Hepatocyte (in vitro differentiated cells): ENCODE results near the gene SNX25. TPM values are rescaled to one million over a fixed set of nuclear protein-coding genes. Genes with fewer than 3 reads are reported as not detected.

Source experiments
- DNase-seq: peaks from one replicate; pipeline ENCODE4 v3.0.0-alpha.2; 2016; ENCODE audit warnings: low spot score
- H2AFZ ChIP-seq: fragments of 200-600 bp; sonication (generic); 2 replicates; pipeline ENCODE4 v1.6.0; 2016; ENCODE audit warnings: antibody characterized with exemption, mild to moderate bottlenecking
- H3K27ac ChIP-seq: fragments of 200-600 bp; sonication (generic); 2 replicates; pipeline ENCODE4 v1.5.1; 2016; ENCODE audit warnings: mild to moderate bottlenecking
- H3K27me3 ChIP-seq: fragments of 200-600 bp; sonication (generic); 2 replicates; pipeline ENCODE4 v1.6.1; 2016
- H3K36me3 ChIP-seq: fragments of 200-600 bp; sonication (generic); replicated peaks from 2 replicates; pipeline ENCODE4 v1.5.1; 2016; ENCODE audit warnings: low read depth; ENCODE audit not compliant: insufficient read depth
- H3K4me1 ChIP-seq: fragments of 200-600 bp; sonication (generic); 2 replicates; pipeline ENCODE4 v1.5.1; 2016; ENCODE audit warnings: mild to moderate bottlenecking, moderate library complexity; ENCODE audit not compliant: insufficient read depth
- H3K4me2 ChIP-seq: fragments of 200-600 bp; sonication (generic); 2 replicates; pipeline ENCODE4 v1.6.0; 2016
- H3K4me3 ChIP-seq: fragments of 200-600 bp; sonication (generic); 2 replicates; pipeline ENCODE4 v1.5.1; 2016; ENCODE audit warnings: mild to moderate bottlenecking
- H3K79me2 ChIP-seq: fragments of 200-600 bp; sonication (generic); 2 replicates; pipeline ENCODE4 v1.6.0; 2017; ENCODE audit warnings: mild to moderate bottlenecking
- H3K9me2 ChIP-seq: fragments of 200-600 bp; sonication (generic); replicated peaks from 2 replicates; pipeline ENCODE4 v1.6.0; 2017; ENCODE audit warnings: mild to moderate bottlenecking; ENCODE audit not compliant: insufficient read depth
- H3K9me3 ChIP-seq: fragments of 200-600 bp; sonication (generic); 2 replicates; pipeline ENCODE4 v1.5.1; 2016; ENCODE audit warnings: low read depth, mild to moderate bottlenecking
- H4K20me1 ChIP-seq: fragments of 200-600 bp; sonication (generic); 2 replicates; pipeline ENCODE4 v1.6.0; 2016; ENCODE audit warnings: mild to moderate bottlenecking; ENCODE audit not compliant: insufficient read depth, poor library complexity, severe bottlenecking
- CTCF ChIP-seq: fragments of 200-600 bp; sonication (generic); IDR thresholded peaks from 2 replicates; pipeline ENCODE4 v1.5.1; 2016; ENCODE audit warnings: antibody characterized with exemption, mild to moderate bottlenecking; ENCODE audit not compliant: poor library complexity
- EZH2 ChIP-seq: fragments of 200-600 bp; sonication (generic); IDR thresholded peaks from 2 replicates; pipeline ENCODE4 v1.6.1; 2016; ENCODE audit warnings: antibody characterized with exemption, mild to moderate bottlenecking, borderline replicate concordance
- EZH2phosphoT487 ChIP-seq: fragments of 200-600 bp; sonication (generic); IDR thresholded peaks from one replicate; pipeline ENCODE4 v1.6.1; 2018; ENCODE audit warnings: antibody characterized with exemption, mild to moderate bottlenecking, low read depth, moderate library complexity; ENCODE audit not compliant: unreplicated experiment, severe bottlenecking
- WGBS: methylation state at CpG from one replicate; pipeline ENCODE4 v1.1.6; 2016; ENCODE audit warnings: low lambda C conversion rate; ENCODE audit errors: missing lambda C conversion rate; 5-methylcytosine and 5-hydroxymethylcytosine counted together
- polyA plus RNA-seq: library from polyadenylated mRNA; unstranded; fragments of >200 nt; fragmentation: Nextera tagmentation; extraction: Ambion mirVana; gene quantifications from 2 replicates; pipeline ENCODE4 v1.2.1, GENCODE V29; 2016
- total RNA-seq: library from RNA; depleted of rRNA; stranded (reverse); fragments of >200 nt; gene quantifications from 2 replicates; pipeline ENCODE4 v1.2.3, GENCODE V29; 2014

The SNX25 gene
- total RNA-seq = 20.3 and 24.2 TPM in 2 replicates
- polyA plus RNA-seq = 13.5 and 16.5 TPM in 2 replicates

DNA sequence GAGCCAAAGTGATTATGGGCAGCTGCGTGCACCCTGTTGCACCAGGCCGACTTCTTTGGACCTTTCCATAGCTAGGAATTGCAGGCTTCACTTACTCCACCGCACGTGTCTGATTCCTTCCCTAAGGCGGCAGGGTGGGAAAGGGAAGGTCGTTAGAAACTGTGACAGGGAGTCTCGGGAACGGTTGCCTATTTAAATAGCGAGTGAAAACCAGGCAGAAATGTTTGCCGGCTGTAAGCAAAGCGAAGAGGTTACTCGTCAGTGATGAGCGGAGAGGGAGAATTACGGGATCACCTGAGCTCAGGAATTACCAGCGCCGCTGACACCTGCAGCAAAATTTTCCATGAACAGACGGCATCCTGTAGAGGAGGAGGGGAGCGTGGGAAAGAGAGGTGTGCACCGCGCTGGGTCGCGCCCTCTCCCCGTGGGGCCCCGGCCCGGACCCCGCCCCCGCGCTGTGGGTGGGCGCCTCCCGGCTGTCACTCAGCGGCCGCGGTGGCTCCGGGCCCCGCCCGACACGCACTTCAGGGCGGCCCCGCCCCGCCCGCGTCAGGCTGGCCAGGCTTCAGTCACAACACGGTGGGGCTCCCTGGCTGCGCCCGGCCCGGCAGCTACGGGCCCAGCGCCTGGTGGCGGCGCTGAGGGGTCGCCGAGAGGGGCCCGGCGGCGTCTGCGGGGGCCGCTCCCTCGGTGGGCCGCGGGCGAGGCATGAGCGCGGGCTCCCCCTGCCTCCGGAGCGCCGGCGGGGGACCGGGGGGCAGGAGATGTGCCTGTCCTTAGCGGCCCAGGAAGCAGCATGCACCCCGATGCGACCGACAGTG lies at the start of gene SNX25:
Gene SNX25 (plus strand): TSS at position 568 of the 821 bp plus-strand sequence. CDS start 229 bp downstream, at position 797.
- Histone ChIP-seq H3K4me1 (peaks cover 23% of the 10 kb centered on the region), H3K27me3 (no peaks in the 10 kb centered on the region)
- peak; percentile 95 for DNase-seq

GRCh38 chr4:185165605-185166063 lies 43.8 kb upstream of the SNX25 start:
- no peak overlapping the region for H3K4me2 ChIP-seq
- WGBS = 77% methylated on average over 2 of the region's 2 CpGs

More for the DNA sequence above, at the start of gene SNX25:
- Histone ChIP-seq H3K4me2 (peak within 1 kb of the TSS; percentile 93), H3K27ac (peak within 1 kb of the TSS; percentile 89), H3K9me3 (no peaks in the 10 kb centered on the region), H4K20me1 (peaks cover 3% of the 10 kb centered on the region), H2AFZ (peak within 1 kb of the TSS; percentile 83), H3K9me2 (no peaks in the 10 kb centered on the region), H3K4me3 (peak within 1 kb of the TSS; percentile 100), H3K79me2 (peaks cover 41% of the 10 kb centered on the region), H3K36me3 (no peaks in the 10 kb centered on the region)
- 2% methylated on average over 55 of the region's 72 CpGs for WGBS
- peak; percentile 16 for TF ChIP-seq CTCF
- no peak for TF ChIP-seq EZH2

DNA sequence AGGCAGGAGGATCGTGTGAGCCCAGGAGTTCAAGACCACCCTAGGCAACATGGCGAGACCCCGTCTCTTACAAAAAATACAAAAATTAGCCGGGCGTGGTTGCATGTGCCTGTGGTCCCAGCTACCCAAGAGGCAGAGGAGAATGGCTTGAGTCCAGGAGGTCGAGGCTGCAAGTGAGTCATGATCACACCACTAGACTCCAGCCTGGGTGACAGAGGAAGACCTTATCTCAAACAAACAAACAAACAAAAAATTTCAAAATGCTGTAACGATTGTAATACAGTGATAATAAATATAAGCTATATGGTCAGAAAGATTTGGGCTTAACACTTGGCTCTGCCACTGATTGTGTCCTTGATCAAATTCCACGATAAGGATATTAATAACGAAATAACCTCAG lies 42.2 kb upstream of the SNX25 start:
- 93% methylated on average over 9 of the region's 9 CpGs for WGBS
- no peak overlapping the region for H2AFZ ChIP-seq
- H3K36me3 ChIP-seq = no peaks in the 10 kb centered on the region
- H3K9me3 ChIP-seq = no peaks in the 10 kb centered on the region
- no peaks in the 10 kb centered on the region for H3K4me1 ChIP-seq
- H3K9me2 ChIP-seq = no peaks in the 10 kb centered on the region
- no peaks in the 10 kb centered on the region for H4K20me1 ChIP-seq
- H3K4me2 ChIP-seq = no peak overlapping the region
- TF ChIP-seq CTCF (no peak), EZH2 (no peak), EZH2phosphoT487 (no peak)
- H3K27me3 ChIP-seq = no peaks in the 10 kb centered on the region
- H3K27ac ChIP-seq = no peak overlapping the region
- DNase-seq = no peak
- H3K79me2 ChIP-seq = no peaks in the 10 kb centered on the region
- H3K4me3 ChIP-seq = no peak overlapping the region

More at GRCh38 chr4:185165605-185166063, 43.8 kb upstream of the SNX25 start:
- no peaks in the 10 kb centered on the region for H3K9me2 ChIP-seq
- no peak overlapping the region for H2AFZ ChIP-seq
- H3K27me3 ChIP-seq = no peaks in the 10 kb centered on the region
- no peak for DNase-seq
- no peak overlapping the region for H3K4me3 ChIP-seq
- no peaks in the 10 kb centered on the region for H3K36me3 ChIP-seq
- TF ChIP-seq EZH2 (no peak), CTCF (no peak), EZH2phosphoT487 (no peak)
- H3K9me3 ChIP-seq = no peaks in the 10 kb centered on the region
- H3K27ac ChIP-seq = no peak overlapping the region
- no peaks in the 10 kb centered on the region for H3K4me1 ChIP-seq
- no peaks in the 10 kb centered on the region for H4K20me1 ChIP-seq
- H3K79me2 ChIP-seq = no peaks in the 10 kb centered on the region
